Panc1 (cell line): ENCODE measurements around the gene PROM2.

Source experiments
- CTCF ChIP-seq: fragments of 450-650 bp; IDR thresholded peaks from 2 replicates; pipeline ENCODE4 v1.5.1; 2017; ENCODE audit warnings: mild to moderate bottlenecking
- POLR2AphosphoS5 ChIP-seq: IDR thresholded peaks from 2 replicates; pipeline ENCODE4 v1.6.1; 2012; ENCODE audit warnings: mild to moderate bottlenecking, low read depth, low read length, moderate library complexity
- SIN3A ChIP-seq: IDR thresholded peaks from 2 replicates; pipeline ENCODE4 v1.6.1; 2012; ENCODE audit warnings: low read depth, mild to moderate bottlenecking, low read length, moderate library complexity, borderline replicate concordance; ENCODE audit not compliant: insufficient read depth

DNA sequence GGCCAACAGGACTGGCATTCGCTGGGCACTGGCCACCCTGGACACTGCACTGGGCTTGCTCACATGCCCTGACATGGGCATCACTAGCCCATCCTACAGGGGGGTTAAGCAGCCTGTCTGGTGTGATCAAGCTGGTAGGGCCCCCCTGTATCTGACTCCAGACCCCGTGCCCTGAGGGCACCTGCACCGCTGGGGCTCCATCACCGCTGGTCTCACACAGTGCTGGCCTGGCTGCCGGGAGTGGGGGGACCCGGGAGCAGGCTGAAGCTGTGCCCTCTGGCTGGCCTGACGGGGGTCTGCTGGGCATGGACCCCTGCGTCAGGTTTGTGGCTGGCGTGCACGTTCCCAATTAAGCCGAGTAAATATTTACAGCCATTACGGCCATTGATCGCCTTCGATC is 55.2 kb downstream of the PROM2 start:
- TF ChIP-seq CTCF (no peak), POLR2AphosphoS5 (no peak), SIN3A (no peak)
